HG03064 (cell line): Measurements from ENCODE around the gene UCN2.

ENCODE experiments used
- ATAC-seq: cut with Tn5 transposase; IDR thresholded peaks from one replicate; pipeline ENCODE4 v1.9.1; 2021; ENCODE audit warnings: low read depth; ENCODE audit not compliant: unreplicated experiment

UCN2 gene

GRCh38 chr3:48563382-48563918, at the start of gene UCN2:
Gene UCN2, minus strand, starts transcription at chr3:48563781. Its CDS starts 657 bp downstream, at chr3:48563124.
- no peak for ATAC-seq

- ATAC-seq: no peak
These were observed 48.7 kb upstream of the UCN2 start for GRCh38 chr3:48612309-48612708.

- peak; percentile 93 for ATAC-seq
These were observed 45.8 kb upstream of the UCN2 start, which contains the start of gene UQCRC1 for GRCh38 chr3:48609088-48610005. Gene UQCRC1, minus strand, starts transcription at chr3:48609646. Its CDS starts 26 bp downstream, at chr3:48609620.

- no peak for ATAC-seq
These were observed 43.9 kb upstream of the UCN2 start for GRCh38 chr3:48607519-48607918.

GRCh38 chr3:48601622-48601994, 38.0 kb upstream of the UCN2 start:
- ATAC-seq: no peak

- ATAC-seq: no peak
These were observed 37.4 kb upstream of the UCN2 start for GRCh38 chr3:48600711-48601621.

GRCh38 chr3:48599509-48600285, 36.1 kb upstream of the UCN2 start:
- ATAC-seq: no peak

- ATAC-seq: no peak
These were observed 35.5 kb upstream of the UCN2 start for GRCh38 chr3:48599077-48599501.

- no peak for ATAC-seq
These were observed 34.9 kb upstream of the UCN2 start for GRCh38 chr3:48598323-48599076.

GRCh38 chr3:48597408-48597800, 33.8 kb upstream of the UCN2 start:
- no peak for ATAC-seq

- no peak for ATAC-seq
These were observed 33.3 kb upstream of the UCN2 start for GRCh38 chr3:48596676-48597407.

- ATAC-seq: no peak
These were observed 32.6 kb upstream of the UCN2 start for GRCh38 chr3:48596157-48596556.

- ATAC-seq: no peak
These were observed 32.0 kb upstream of the UCN2 start for GRCh38 chr3:48595526-48596121.

GRCh38 chr3:48595075-48595525, 31.5 kb upstream of the UCN2 start, which contains the start of gene COL7A1:
Gene COL7A1, minus strand, starts transcription at chr3:48595329. Its CDS starts 170 bp downstream, at chr3:48595159.
- ATAC-seq: no peak

- no peak for ATAC-seq
These were observed 31.0 kb upstream of the UCN2 start for GRCh38 chr3:48594417-48595049.

- ATAC-seq: no peak
These were observed 29.8 kb upstream of the UCN2 start for GRCh38 chr3:48593337-48593736.

GRCh38 chr3:48592519-48593087, 29.0 kb upstream of the UCN2 start:
- ATAC-seq: no peak
